Keratinocyte (primary cell): Measurements from ENCODE around the gene AJAP1. TPM values are rescaled to one million over a fixed set of nuclear protein-coding genes. Genes with fewer than 3 reads are reported as not detected.

Experiments
- DNase-seq: peaks from one replicate; pipeline ENCODE4 v3.0.0-alpha.2; 2011; ENCODE audit warnings: low read depth, missing footprints, low spot score
- FAIRE-seq: peaks from 2 replicates; lab custom pipeline; 2011; peaks lifted over from hg19 to GRCh38; lab: Jason Lieb, UNC
- H2AFZ ChIP-seq: 2 replicates; pipeline ENCODE4 v1.6.0; 2012; ENCODE audit warnings: low read length, control low read depth, inconsistent platforms; ENCODE audit not compliant: control insufficient read depth
- H3K27ac ChIP-seq: 2 replicates; pipeline ENCODE4 v1.5.1; 2011; ENCODE audit warnings: low read length; ENCODE audit not compliant: control insufficient read depth, insufficient read depth
- H3K27me3 ChIP-seq: 3 replicates; pipeline ENCODE4 v1.6.0; 2011; ENCODE audit warnings: low read length; ENCODE audit not compliant: control insufficient read depth, insufficient read depth; ENCODE audit errors: extremely low read depth
- H3K36me3 ChIP-seq, 2 experiments: 2 replicates in 1 of 2; 3 replicates in 1 of 2; pipeline ENCODE4 v1.5.1; 2011; ENCODE audit warnings: low read length in 2 of 2, mild to moderate bottlenecking in 1 of 2; ENCODE audit not compliant: control insufficient read depth in 2 of 2, insufficient read depth in 2 of 2; ENCODE audit errors: extremely low read depth in 1 of 2
- H3K4me1 ChIP-seq: 3 replicates; pipeline ENCODE4 v1.5.1; 2011; ENCODE audit warnings: low read length; ENCODE audit not compliant: control insufficient read depth, insufficient read depth; ENCODE audit errors: extremely low read depth
- H3K4me2 ChIP-seq: 3 replicates; pipeline ENCODE4 v1.6.0; 2011; ENCODE audit warnings: low read depth, low read length; ENCODE audit not compliant: control insufficient read depth, insufficient read depth; ENCODE audit errors: extremely low read depth
- H3K4me3 ChIP-seq, 3 experiments: fragments of 200-600 bp in 1 of 3; sonication (generic) in 1 of 3; 2 replicates in 2 of 3; 3 replicates in 1 of 3; pipeline ENCODE4 v1.5.1; 2011 to 2016; ENCODE audit warnings: low read length in 3 of 3, mild to moderate bottlenecking in 3 of 3, control low read depth in 2 of 3, inconsistent platforms in 1 of 3, low read depth in 1 of 3, mixed read lengths in 1 of 3, mixed run types in 1 of 3, moderate library complexity in 1 of 3; ENCODE audit not compliant: control insufficient read depth in 2 of 3, insufficient read depth in 2 of 3; ENCODE audit errors: extremely low read depth in 1 of 3
- H3K79me2 ChIP-seq: 2 replicates; pipeline ENCODE4 v1.6.0; 2012; ENCODE audit warnings: low read length; ENCODE audit not compliant: control insufficient read depth, insufficient read depth
- H3K9ac ChIP-seq: 3 replicates; pipeline ENCODE4 v1.6.0; 2011; ENCODE audit warnings: low read length; ENCODE audit not compliant: control insufficient read depth, insufficient read depth; ENCODE audit errors: extremely low read depth
- H3K9me1 ChIP-seq: 3 replicates; pipeline ENCODE4 v1.6.0; 2011; ENCODE audit warnings: low read length; ENCODE audit not compliant: control insufficient read depth, insufficient read depth; ENCODE audit errors: extremely low read depth
- H3K9me3 ChIP-seq: 2 replicates; pipeline ENCODE4 v1.5.1; 2012; ENCODE audit warnings: low read depth, low read length; ENCODE audit not compliant: control insufficient read depth
- H4K20me1 ChIP-seq: 3 replicates; pipeline ENCODE4 v1.6.0; 2011; ENCODE audit warnings: low read length; ENCODE audit not compliant: control insufficient read depth, insufficient read depth; ENCODE audit errors: extremely low read depth
- CTCF ChIP-seq, 3 experiments: IDR thresholded peaks in 1 of 3; conservative IDR thresholded peaks in 1 of 3; optimal IDR thresholded peaks in 1 of 3; 2 replicates in 2 of 3; 3 replicates in 1 of 3; pipeline versions ENCODE3 to v1.5.1; 2011; ENCODE audit warnings: low read length in 3 of 3, mild to moderate bottlenecking in 3 of 3, moderate library complexity in 2 of 3, control low read depth in 1 of 3, inconsistent platforms in 1 of 3; ENCODE audit not compliant: insufficient read depth in 2 of 3; ENCODE audit errors: extremely low read depth in 1 of 3
- EZH2 ChIP-seq: IDR thresholded peaks from one replicate; pipeline ENCODE4 v1.6.1; 2012; ENCODE audit warnings: inconsistent platforms, mild to moderate bottlenecking, low read length, moderate library complexity
- dilution Hi-C: fragments of 300-500 bp; cut with MboI; formaldehyde crosslinking; loops from one replicate; pipeline ENCODE4 v1.7.0; 2020; ENCODE audit warnings: low sequenced_read_pairs; ENCODE audit not compliant: extremely low pct_ligation_motif_present
- polyA plus RNA-seq, 5 experiments: library from polyadenylated mRNA; depleted of rRNA in 3 of 5; stranded (reverse) in 3 of 5; stranded (forward) in 1 of 5; unstranded in 1 of 5; fragments of >200 nt; gene quantifications; 1 replicate in 1 of 5; 2 replicates in 3 of 5; 3 replicates in 1 of 5; pipeline versions ENCODE4 v1.2.1 to v1.2.3, GENCODE V29; 2011 to 2012; ENCODE audit warnings: missing spikeins in 2 of 5, low read depth in 1 of 5, low replicate concordance in 1 of 5

The AJAP1 gene
- polyA plus RNA-seq, 1 donor (not counting 4 experiments of a cell fraction or from before 2014, with no cell fraction given), result 2.2 TPM

GRCh38 chr1:4695241-4695640 is 40.8 kb downstream of the AJAP1 start:
- no peak for DNase-seq
- H3K9ac ChIP-seq, result no peak overlapping the region
- no peak overlapping the region for H2AFZ ChIP-seq
- H3K9me1 ChIP-seq, result no peaks in the 10 kb centered on the region
- no peak overlapping the region for H3K27ac ChIP-seq
- dilution Hi-C loops, result no loop called here
- H3K4me1 ChIP-seq, result no peaks in the 10 kb centered on the region
- no peaks in the 10 kb centered on the region for H3K36me3 ChIP-seq
- H4K20me1 ChIP-seq, result peaks cover 2% of the 10 kb centered on the region
- H3K4me3 ChIP-seq, result no peak overlapping the region
- TF ChIP-seq EZH2, result no peak
- TF ChIP-seq CTCF (optimal IDR thresholded peaks at IDR 0.05 in 1 of 3, IDR thresholded peaks at IDR 0.05 in 1 of 3, conservative IDR thresholded peaks at IDR 0.05 in 1 of 3; ENCODE audit: extremely low read depth in 1 of 3, insufficient read depth in 2 of 3, low read length in 3 of 3), result no peak
- H3K27me3 ChIP-seq, result no peaks in the 10 kb centered on the region
- H3K9me3 ChIP-seq, result no peaks in the 10 kb centered on the region
- no peak for FAIRE-seq
- no peaks in the 10 kb centered on the region for H3K79me2 ChIP-seq
- no peak overlapping the region for H3K4me2 ChIP-seq

- Histone ChIP-seq H2AFZ (no peak overlapping the region), H3K4me1 (no peaks in the 10 kb centered on the region), H3K79me2 (no peaks in the 10 kb centered on the region), H3K27me3 (no peaks in the 10 kb centered on the region), H3K4me3 (no peak overlapping the region), H3K4me2 (no peak overlapping the region), H3K9ac (no peak overlapping the region), H3K9me3 (no peaks in the 10 kb centered on the region), H4K20me1 (peaks cover 2% of the 10 kb centered on the region), H3K9me1 (no peaks in the 10 kb centered on the region), H3K27ac (no peak overlapping the region), H3K36me3 (no peaks in the 10 kb centered on the region)
- DNase-seq (no peak), FAIRE-seq (no peak)
- dilution Hi-C loops, result no loop called here
- no peak for TF ChIP-seq CTCF (optimal IDR thresholded peaks at IDR 0.05 in 1 of 3, IDR thresholded peaks at IDR 0.05 in 1 of 3, conservative IDR thresholded peaks at IDR 0.05 in 1 of 3; ENCODE audit: extremely low read depth in 1 of 3, insufficient read depth in 2 of 3, low read length in 3 of 3)
- no peak for TF ChIP-seq EZH2
Observed at GRCh38 chr1:4696161-4696745, 41.8 kb downstream of the AJAP1 start.
